Left colon (tissue), 2 donors: ENCODE results near the gene FAM20C. TPM values are rescaled to one million over a fixed set of nuclear protein-coding genes. Genes with fewer than 3 reads are reported as not detected.
"Not testable (repeated sequence)": the region's sequence is repeated elsewhere in the genome, so short reads cannot be mapped to it uniquely, and the experiment has no call there.

ENCODE experiments used
- ATAC-seq: fragments of 200-7000 bp; cut with Tn5 transposase; one replicate; pipeline ENCODE4 v1.9.1; 2020; ENCODE audit warnings: mild to moderate bottlenecking, moderate library complexity
- DNase-seq, 2 donors: peaks; one replicate each; pipeline ENCODE4 v3.0.0-alpha.2; 2020
- intact Hi-C, 2 donors: fragments of 100-400 bp; cut with DNase I in 1 of 2; cut with micrococcal nuclease in 1 of 2; formaldehyde crosslinking; loops; one replicate each; pipeline versions ENCODE4 v1.11.2 to v1.14.0; 2022; cut with DNase I, micrococcal nuclease
- total RNA-seq, 2 donors: library from RNA; stranded (reverse); fragmentation: NEBNext Ultra II Directional; extraction: Animal tissue kit (Norgen Biotek cat#: 25700); gene quantifications; one replicate each; pipeline ENCODE4 v1.2.1, GENCODE V29; 2021
- donor health status: DM: no; HTN: no; CAD: no.
- donor health status: DM: yes; HTN: yes; CAD: no.

Gene FAM20C
- total RNA-seq, 2 donors from 2014 or later = 11.3 to 16.9 TPM

DNA sequence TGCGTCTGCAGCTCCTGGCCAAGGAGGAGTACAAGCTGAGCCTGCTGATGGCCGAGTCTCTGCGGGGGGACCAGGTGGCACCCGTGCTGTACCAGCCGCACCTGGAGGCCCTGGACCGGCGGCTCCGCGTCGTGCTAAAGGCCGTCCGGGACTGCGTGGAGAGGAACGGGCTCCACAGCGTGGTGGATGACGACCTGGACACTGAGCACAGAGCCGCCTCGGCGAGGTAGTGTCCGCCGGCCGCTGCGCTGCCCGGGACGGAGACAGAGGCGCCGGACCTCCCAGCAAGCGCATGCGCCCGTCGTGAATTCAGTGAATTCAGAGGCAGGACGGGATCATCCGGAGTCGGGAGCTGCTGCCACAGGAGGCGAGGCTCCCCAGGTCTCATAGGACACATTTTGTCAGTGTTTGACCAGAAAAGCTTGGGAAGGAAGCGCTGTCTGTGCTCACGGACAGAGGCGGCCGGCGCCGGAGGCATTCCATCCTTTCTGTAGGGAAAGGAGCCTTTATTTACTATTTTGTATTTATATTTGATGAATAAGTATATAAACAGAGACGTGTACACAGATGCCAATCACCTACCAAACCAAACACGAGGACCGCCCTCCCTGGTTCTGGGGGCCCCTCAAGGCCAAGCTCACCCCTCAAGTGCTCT lies 67.5 kb downstream of the FAM20C start:
- intact Hi-C loops = no loop called here
- ATAC-seq (no peak), DNase-seq (no peak)

GRCh38 chr7:260441-261281 lies 68.3 kb downstream of the FAM20C start:
- intact Hi-C loops = no loop called here
- peak; percentile 79 for ATAC-seq
- DNase-seq = peak; percentile 83

- intact Hi-C loops = no loop called here
- DNase-seq (no peak), ATAC-seq (no peak)
Observed at GRCh38 chr7:261341-262250, 69.2 kb downstream of the FAM20C start.

GRCh38 chr7:262251-262572 lies 69.8 kb downstream of the FAM20C start:
- DNase-seq (no peak), ATAC-seq (no peak)
- intact Hi-C loops = no loop called here

DNA sequence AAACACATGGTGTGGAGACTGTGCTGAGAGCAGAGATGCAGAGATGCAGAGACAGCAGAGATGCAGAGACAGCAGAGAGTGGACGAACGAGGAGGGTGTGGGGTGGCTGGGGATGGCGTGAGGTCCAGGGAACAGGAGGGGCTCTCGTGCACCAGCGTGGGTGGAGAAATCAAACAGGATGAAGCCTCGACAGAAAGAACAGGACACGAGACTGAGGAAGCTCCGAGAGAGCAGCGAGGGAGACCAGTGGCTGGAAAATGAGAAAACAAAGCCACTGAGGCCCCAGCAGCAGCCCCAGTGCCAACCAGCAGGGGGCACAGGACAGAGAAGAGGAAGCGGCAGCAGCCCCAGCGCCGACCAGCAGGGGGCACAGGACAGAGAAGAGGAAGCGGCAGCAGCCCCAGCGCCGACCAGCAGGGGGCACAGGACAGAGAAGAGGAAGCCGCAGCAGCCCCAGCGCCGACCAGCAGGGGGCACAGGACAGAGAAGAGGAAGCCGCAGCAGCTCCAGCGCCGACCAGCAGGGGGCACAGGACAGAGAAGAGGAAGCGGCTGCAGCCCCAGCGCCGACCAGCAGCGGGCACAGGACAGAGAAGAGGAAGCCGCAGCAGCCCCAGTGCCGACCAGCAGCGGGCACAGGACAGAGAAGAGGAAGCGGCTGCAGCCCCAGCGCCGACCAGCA lies 70.4 kb downstream of the FAM20C start:
- ATAC-seq, intact Hi-C loops: not testable (repeated sequence)
- DNase-seq = peak in 1 of 2 donors; percentile 49

DNA sequence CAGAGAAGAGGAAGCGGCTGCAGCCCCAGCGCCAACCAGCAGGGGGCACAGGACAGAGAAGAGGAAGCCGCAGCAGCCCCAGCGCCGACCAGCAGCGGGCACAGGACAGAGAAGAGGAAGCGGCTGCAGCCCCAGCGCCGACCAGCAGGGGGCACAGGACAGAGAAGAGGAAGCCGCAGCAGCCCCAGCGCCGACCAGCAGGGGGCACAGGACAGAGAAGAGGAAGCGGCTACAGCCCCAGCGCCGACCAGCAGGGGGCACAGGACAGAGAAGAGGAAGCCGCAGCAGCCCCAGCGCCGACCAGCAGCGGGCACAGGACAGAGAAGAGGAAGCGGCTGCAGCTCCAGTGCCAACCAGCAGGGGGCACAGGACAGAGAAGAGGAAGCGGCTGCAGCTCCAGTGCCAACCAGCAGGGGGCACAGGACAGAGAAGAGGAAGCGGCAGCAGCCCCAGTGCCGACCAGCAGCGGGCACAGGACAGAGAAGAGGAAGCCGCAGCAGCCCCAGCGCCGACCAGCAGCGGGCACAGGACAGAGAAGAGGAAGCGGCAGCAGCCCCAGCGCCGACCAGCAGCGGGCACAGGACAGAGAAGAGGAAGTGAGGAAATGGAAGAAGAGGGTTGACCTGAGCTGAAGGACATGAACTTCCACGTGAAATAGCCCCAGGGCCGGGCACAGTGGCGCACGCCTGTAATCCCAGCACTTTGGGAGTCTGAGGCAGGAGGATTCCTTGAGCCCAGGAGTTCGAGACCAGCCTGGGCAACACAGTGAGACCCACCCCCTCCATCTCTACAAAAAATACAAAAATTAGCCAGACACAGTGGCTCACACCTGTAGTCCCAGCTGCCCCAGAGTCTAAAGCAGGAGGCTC lies 71.3 kb downstream of the FAM20C start:
- ATAC-seq (peak; percentile 18), DNase-seq (peak; percentile 52 to 78)
- intact Hi-C loops = not testable (repeated sequence)

DNA sequence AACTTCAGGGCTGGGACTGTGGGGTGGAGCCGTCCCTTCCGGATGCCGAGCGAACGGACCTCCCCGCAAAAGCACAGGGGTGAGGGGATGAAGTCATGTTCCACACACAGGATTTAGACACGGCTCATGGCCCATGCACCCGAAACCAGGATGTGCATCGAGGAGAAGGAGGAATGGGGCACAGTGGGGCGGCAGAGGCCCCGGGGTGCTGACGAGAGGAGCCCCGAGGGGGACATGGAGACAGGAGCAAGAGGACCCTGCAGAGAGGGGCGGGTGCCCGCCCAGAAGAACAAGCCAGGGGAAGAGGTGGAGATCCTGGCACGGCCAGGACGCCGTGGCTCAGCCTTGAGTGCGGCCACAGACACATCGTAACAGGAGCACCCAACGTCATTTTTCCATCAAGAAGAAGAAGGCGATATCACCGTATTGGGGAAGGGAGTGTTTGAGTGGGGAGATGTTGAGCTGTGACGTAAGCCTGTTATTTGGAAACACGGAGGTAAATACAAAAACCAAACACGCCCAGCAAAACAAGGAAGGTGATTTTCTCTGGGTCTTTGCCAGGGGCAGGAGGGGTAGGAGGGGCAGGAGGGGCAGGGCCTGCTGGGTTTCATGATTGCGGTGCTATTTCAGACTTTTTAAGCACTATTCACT lies 72.3 kb downstream of the FAM20C start:
- peak; percentile 60 for ATAC-seq
- intact Hi-C loops = no loop called here

DNA sequence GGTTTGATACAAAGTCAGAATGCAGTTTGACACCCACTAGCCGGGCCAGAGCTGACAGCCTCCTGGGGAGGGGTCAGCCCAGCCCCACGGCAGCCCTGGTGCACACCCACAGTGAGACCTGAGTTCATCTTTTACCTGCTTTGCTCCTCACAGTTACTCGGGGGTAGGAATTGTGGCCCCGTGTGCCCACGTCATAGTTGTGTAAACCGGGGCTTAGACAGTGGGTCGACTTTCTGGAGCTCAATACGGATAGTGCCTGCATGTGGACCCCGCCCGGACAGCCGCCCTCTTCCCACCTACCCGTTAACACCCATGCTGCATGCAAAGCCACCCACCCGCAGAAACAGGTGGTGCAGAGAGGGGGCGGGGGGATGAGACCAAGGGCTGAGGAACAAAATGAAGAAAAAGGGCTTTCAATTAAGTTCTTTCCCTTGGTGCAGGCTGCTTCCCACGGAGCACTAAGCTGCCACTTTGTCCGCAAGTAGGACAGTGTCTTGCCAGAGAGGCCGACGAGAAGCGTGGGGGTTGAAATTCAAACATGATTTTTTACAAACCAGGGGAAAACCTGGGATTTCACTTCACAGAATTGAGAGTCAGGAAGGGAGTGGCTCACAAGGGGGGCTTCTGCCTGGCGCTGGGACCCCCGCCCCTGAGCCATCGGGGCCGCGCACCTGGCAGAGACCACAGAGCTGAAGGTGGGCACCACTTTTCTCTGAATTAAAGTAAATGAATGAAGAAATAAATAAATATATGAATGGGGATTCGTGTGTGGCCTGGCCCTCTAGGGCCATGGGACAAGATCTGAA lies 73.0 kb downstream of the FAM20C start:
- DNase-seq = peak in 1 of 2 donors; percentile 41

More for the DNA sequence above, 72.3 kb downstream of the FAM20C start:
- DNase-seq = peak; percentile 64 to 74

DNA sequence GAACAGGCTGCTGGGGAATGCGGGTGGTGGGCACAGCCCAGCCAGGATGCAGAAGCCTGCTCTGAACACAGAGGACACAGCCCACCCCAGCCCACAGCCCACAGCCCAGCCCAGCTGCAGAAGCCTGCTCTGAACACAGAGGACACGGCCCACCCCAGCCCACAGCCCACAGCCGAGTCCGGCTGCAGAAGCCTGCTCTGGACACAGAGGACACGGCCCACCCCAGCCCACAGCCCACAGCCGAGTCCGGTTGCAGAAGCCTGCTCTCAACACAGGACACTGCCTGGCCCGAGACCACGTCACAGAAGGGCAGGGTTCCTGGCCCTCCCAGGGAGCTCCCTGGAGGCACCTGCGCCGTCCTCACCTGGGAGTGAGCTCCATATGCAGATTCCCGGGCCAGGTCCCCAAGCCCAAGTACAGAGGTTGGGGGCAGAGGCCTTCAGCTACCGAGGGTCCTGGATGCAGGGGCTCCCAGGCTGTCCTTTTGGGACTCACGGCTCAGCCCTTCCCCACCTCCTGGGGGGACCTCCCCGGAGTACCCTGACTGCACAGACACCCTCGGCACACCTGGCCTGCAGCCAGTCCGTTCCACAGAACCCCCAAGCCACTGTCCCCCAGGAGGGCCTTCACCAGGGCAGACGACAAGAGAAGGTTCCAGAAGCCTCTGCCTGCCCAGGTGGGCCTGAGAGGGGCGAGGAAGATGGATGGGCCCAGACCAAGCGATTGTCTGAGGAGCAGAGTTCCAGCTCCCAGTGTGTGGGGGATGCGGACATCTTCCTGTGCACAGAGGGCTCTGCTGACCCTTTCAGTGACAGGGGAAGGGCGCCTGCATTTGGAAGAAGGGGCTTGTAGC lies 73.9 kb downstream of the FAM20C start:
- DNase-seq = peak; percentile 51 to 53
- intact Hi-C loops = no loop called here
- peak; percentile 38 for ATAC-seq

More for the DNA sequence above, 73.0 kb downstream of the FAM20C start:
- ATAC-seq = peak; percentile 8
- intact Hi-C loops = no loop called here

DNA sequence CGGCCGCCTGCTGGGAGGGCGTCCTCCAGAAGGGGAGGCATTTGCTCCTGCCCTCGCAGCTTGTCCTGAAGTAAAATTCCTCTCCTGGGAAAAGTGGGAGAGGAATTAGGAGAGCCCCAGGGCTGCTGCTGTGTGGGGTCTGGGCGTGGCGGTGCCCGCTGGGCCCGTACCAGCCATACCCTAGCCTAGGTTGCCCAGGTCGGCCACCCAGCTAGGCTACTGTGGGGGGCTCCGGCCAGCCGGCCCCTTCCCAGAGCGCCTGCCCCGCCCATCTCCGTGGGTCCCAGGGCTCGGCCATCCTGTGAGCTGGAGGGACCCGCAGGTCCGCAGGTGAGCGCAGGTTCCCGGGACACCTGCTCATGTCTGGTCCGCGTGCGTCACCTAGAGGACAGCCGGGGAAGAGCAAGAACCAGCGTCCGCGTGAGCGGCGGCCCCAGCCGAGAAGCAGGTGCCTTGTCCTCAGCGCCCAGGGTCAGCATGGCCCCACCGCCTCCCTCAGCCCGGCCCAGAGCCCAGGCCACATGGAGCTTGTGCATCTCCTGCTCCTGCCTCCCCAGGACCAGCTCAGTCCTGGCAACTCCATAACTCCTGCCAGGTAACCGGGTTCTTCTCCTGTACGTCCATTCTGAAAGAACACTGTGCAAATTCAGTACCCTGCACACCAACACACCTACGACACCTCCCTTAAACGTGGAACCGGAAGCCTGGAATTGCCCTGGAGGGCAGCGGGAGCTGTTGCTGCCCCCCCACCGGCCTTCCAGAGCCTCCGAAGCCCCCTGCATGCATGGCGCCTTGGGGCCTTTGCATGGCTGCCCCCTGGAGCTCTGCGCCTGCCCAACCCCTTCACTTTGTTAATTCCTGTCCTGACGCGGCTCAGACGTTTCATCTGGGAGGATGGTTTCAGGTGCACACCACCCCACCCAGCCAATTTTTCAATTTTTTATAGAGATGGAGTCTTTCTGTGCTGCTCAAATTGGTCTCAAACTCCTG lies 74.8 kb downstream of the FAM20C start:
- ATAC-seq (peak; percentile 55), DNase-seq (peak; percentile 52 to 79)
- intact Hi-C loops = no loop called here

- no peak for DNase-seq
- ATAC-seq = no peak
- intact Hi-C loops = no loop called here
Observed at GRCh38 chr7:268991-269390, 76.6 kb downstream of the FAM20C start.

DNA sequence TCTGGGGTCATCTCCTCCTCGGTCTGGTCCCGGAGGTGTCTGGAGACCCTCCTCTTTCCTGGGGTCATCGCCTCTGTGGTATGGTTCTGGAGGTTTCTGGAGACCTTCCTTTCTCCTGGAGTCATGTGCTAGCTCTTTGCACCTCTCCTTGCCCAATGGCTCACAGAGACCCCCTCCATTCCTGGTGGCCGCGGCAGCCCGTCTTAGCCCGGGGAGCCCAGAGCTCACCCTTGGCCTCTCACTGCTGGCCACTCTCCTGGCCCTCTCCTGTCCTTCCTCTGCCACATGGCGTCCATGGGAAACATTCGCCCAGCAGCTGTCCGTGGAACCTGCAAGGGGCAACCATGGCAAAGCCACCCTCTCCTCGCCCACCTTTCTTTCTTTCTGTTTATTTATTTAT lies 77.3 kb downstream of the FAM20C start:
- DNase-seq (no peak), ATAC-seq (no peak)
- intact Hi-C loops = no loop called here

DNA sequence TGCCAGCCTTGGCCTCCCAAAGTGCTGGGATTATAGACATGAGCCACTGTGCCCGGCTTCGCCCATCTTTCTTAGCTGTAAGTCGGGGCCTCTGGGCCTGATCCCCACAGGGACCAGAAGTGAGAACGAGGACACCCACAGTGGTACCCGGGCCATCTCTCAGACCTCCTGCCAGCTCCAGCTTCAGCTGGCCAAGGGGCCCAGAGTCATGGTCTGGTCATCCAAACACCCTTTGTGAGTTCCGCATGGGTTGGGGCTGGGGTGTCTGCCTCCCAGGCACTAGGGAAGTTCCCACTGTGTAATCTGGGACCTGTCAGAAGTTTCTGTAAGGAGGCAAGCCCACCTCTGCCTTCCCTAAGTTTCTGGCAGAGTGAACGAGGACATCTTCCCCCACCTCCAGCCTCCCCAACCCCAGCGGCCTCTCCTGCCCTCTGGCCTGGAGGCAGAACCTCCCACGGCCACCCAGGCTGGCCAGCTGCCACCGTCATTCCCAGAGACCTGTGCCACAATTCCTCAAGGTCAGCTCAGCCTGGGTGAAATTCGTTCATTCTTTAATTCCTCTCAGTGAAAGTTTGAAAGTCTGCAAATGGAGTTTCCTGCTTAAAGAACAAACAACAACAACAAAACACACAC lies 78.1 kb downstream of the FAM20C start:
- ATAC-seq = no peak
- DNase-seq = no peak
- intact Hi-C loops = no loop called here
